K562 (cell line): ENCODE results near the gene CIB1. TPM values are rescaled to one million over a fixed set of nuclear protein-coding genes. Genes with fewer than 3 reads are reported as not detected.

Experiments
- ATAC-seq: fragments of 200-7000 bp; cut with Tn5 transposase; 3 replicates; pipeline ENCODE4 v1.9.1; 2020; ENCODE audit warnings: moderate library complexity
- BruUV-seq: library from RNA; stranded (reverse); fragments of 400-500 nt; replicated peaks from 2 replicates; lab custom pipeline; 2021; lab: Mats Ljungman, UMichigan
- CTCF ChIA-PET: fragments of 300-600 bp; formaldehyde crosslinking; extraction: SDS; loops from one replicate; lab custom pipeline; 2021; ENCODE audit warnings: low intra/inter-chr PET ratio; lab: Yijun Ruan, JAX
- POLR2A ChIA-PET: fragments of 300-600, 350-650 bp; sonication (Branson Sonifier 250); formaldehyde crosslinking; extraction: SDS; loops from one replicate; lab custom pipeline; 2021; ENCODE audit warnings: antibody characterized with exemption, inconsistent platforms; lab: Yijun Ruan, JAX
- DNase-seq, 4 experiments: peaks; one replicate each; pipeline versions ENCODE4 v3.0.0 to v3.0.0-alpha.2; 2011 to 2018; ENCODE audit warnings: low spot score in 3 of 4, mixed read lengths in 3 of 4; ENCODE audit errors: extremely low read depth in 1 of 4
- FAIRE-seq: peaks from 2 replicates; lab custom pipeline; 2011; peaks lifted over from hg19 to GRCh38; lab: Jason Lieb, UNC
- H2AFZ ChIP-seq: 2 replicates; pipeline ENCODE4 v1.6.0; 2011; ENCODE audit warnings: low read depth, low read length, control low read depth, inconsistent platforms
- H3K27ac ChIP-seq: fragments of 200-600 bp; 3 replicates; pipeline ENCODE4 v1.8.0; 2011; ENCODE audit warnings: low read depth, mild to moderate bottlenecking, control low read depth, inconsistent platforms, low read length, moderate library complexity, mixed read lengths; ENCODE audit errors: extremely low read depth
- H3K27me3 ChIP-seq, 2 experiments: fragments of 300-600 bp in 1 of 2; 2 replicates in 1 of 2; 3 replicates in 1 of 2; pipeline versions ENCODE4 v1.6.0 to v1.8.0; 2011; ENCODE audit warnings: inconsistent platforms in 2 of 2, low read length in 2 of 2, mild to moderate bottlenecking in 1 of 2, mixed read lengths in 1 of 2, moderate library complexity in 1 of 2; ENCODE audit not compliant: control insufficient read depth in 2 of 2, insufficient read depth in 2 of 2
- H3K36me3 ChIP-seq: fragments of 300-600 bp; 3 replicates; pipeline ENCODE4 v1.8.0; 2011; ENCODE audit warnings: mild to moderate bottlenecking, low read length, inconsistent platforms; ENCODE audit not compliant: control insufficient read depth, insufficient read depth
- H3K4me1 ChIP-seq, 2 experiments: fragments of 200-600 bp in 1 of 2; replicated peaks in 1 of 2; 2 replicates in 1 of 2; 3 replicates in 1 of 2; pipeline versions ENCODE4 v1.5.1 to v1.8.0; 2011; ENCODE audit warnings: inconsistent platforms in 2 of 2, low read length in 2 of 2, mild to moderate bottlenecking in 1 of 2, mixed read lengths in 1 of 2, moderate library complexity in 1 of 2; ENCODE audit not compliant: control insufficient read depth in 2 of 2, insufficient read depth in 2 of 2
- H3K4me2 ChIP-seq: 2 replicates; pipeline ENCODE4 v1.6.1; 2011; ENCODE audit warnings: low read length, control low read depth, inconsistent platforms, mixed read lengths; ENCODE audit not compliant: insufficient read depth
- H3K4me3 ChIP-seq: fragments of 200-600 bp; sonication (generic), shearing (Covaris generic); 2 replicates; pipeline ENCODE4 v1.5.1; 2016; ENCODE audit warnings: control low read depth, inconsistent platforms
- H3K79me2 ChIP-seq: fragments of 200-600 bp; 3 replicates; pipeline ENCODE4 v1.8.0; 2011; ENCODE audit warnings: low read length, inconsistent platforms; ENCODE audit not compliant: control insufficient read depth, insufficient read depth
- H3K9ac ChIP-seq, 2 experiments: 2 replicates each; pipeline versions ENCODE4 v1.6.0 to v1.6.1; 2011; ENCODE audit warnings: low read depth in 2 of 2, low read length in 2 of 2, control low read depth in 1 of 2, inconsistent platforms in 1 of 2, mild to moderate bottlenecking in 1 of 2, mixed read lengths in 1 of 2; ENCODE audit not compliant: insufficient read depth in 1 of 2
- H3K9me1 ChIP-seq: one replicate; pipeline ENCODE4 v1.6.0; 2011; ENCODE audit warnings: inconsistent platforms, mild to moderate bottlenecking, low read length, moderate library complexity; ENCODE audit not compliant: control insufficient read depth, insufficient read depth
- H3K9me3 ChIP-seq: replicated peaks from 2 replicates; pipeline ENCODE4 v1.5.1; 2011; ENCODE audit warnings: low read depth, low read length, inconsistent platforms; ENCODE audit not compliant: control insufficient read depth, insufficient read depth
- H4K20me1 ChIP-seq: replicated peaks from 2 replicates; pipeline ENCODE4 v1.6.1; 2011; ENCODE audit warnings: low read length, inconsistent platforms, mixed read lengths; ENCODE audit not compliant: control insufficient read depth, insufficient read depth
- E2F8 ChIP-seq: fragments of 450-650 bp; IDR thresholded peaks from 2 replicates; pipeline ENCODE4 v1.7.1; 2018; ENCODE audit warnings: mild to moderate bottlenecking, low read depth; ENCODE audit not compliant: partially characterized antibody
- HNRNPL ChIP-seq: fragments of 200-400 bp; formaldehyde crosslinking; IDR thresholded peaks from 2 replicates; pipeline ENCODE4 v1.6.1; 2017; ENCODE audit warnings: low read depth, mild to moderate bottlenecking, low read length
- NR2F6 ChIP-seq: fragments of 450-650 bp; formaldehyde crosslinking; IDR thresholded peaks from 2 replicates; pipeline ENCODE4 v1.4.0; 2020; ENCODE audit warnings: mild to moderate bottlenecking
- PBX2 ChIP-seq, 2 experiments: IDR thresholded peaks in 1 of 2; conservative IDR thresholded peaks in 1 of 2; 2 replicates each; pipeline ENCODE4 v1.6.1; 2016; ENCODE audit warnings: low read depth in 2 of 2, mild to moderate bottlenecking in 1 of 2, missing compliant biosample characterization in 1 of 2, missing genetic modification characterization in 1 of 2, moderate library complexity in 1 of 2
- PKNOX1 ChIP-seq: fragments of 450-650 bp; IDR thresholded peaks from 2 replicates; pipeline ENCODE4 v1.6.1; 2016
- TCF7 ChIP-seq: sonication (generic); IDR thresholded peaks from 2 replicates; pipeline ENCODE4 v1.6.1; 2016; ENCODE audit warnings: antibody characterized with exemption, borderline replicate concordance
- USF1 ChIP-seq: sonication (generic); formaldehyde crosslinking; IDR thresholded peaks from 2 replicates; pipeline ENCODE4 v1.9.0; 2022; ENCODE audit warnings: mild to moderate bottlenecking, missing genetic modification reagents
- WGBS: fragments of 100-300 bp; shearing (Covaris generic); methylation state at CpG from one replicate; pipeline ENCODE4 v1.1.6; 2016; ENCODE audit warnings: low coverage, mixed read lengths; ENCODE audit not compliant: insufficient coverage; ENCODE audit errors: missing lambda C conversion rate; 5-methylcytosine and 5-hydroxymethylcytosine counted together
- in situ Hi-C: fragments of 300-500 bp; cut with MboI; formaldehyde crosslinking; loops from 4 replicates; pipeline ENCODE4 v1.15.0; 2018; ENCODE audit warnings: inconsistent platforms, mixed read lengths
- intact Hi-C: fragments of 100-400 bp; cut with micrococcal nuclease; formaldehyde crosslinking; loops from 2 replicates; pipeline ENCODE4 v1.14.2; 2022
- polyA plus RNA-seq, 8 experiments: library from polyadenylated mRNA; depleted of rRNA in 4 of 8; stranded (reverse) in 5 of 8; unstranded in 3 of 8; fragments of >200 nt; fragmentation: Nextera tagmentation in 2 of 8; fragmentation: Illumina TruSeq in 1 of 8; extraction: Ambion mirVana in 2 of 8; extraction: Trizol in 1 of 8; gene quantifications; 2 replicates each; pipeline versions ENCODE4 v1.2.1 to v1.2.3, GENCODE V29; 2011 to 2014; ENCODE audit warnings: inconsistent platforms in 1 of 8, missing spikeins in 1 of 8
- total RNA-seq, 7 experiments: library from RNA; depleted of rRNA in 6 of 7; stranded (reverse); fragments of >200 nt in 6 of 7; fragmentation: Illumina TruSeq in 2 of 7; extraction: Trizol in 2 of 7; gene quantifications; 2 replicates each; pipeline versions ENCODE4 v1.2.1 to v1.2.3, GENCODE V29; 2011 to 2021; ENCODE audit warnings: low replicate concordance in 1 of 7
- TF ChIP-seq, protein P1 (sequence below): sonication (generic); formaldehyde crosslinking; IDR thresholded peaks from 2 replicates; pipeline ENCODE4 v1.8.0; 2022; ENCODE audit warnings: mild to moderate bottlenecking, missing genetic modification reagents

Gene CIB1
- total and polyA plus RNA-seq, 9 of the 15 experiments (the other 6 are each of a cell fraction or from before 2014, with no cell fraction given): 14.9 to 136 (median 64.5) TPM

DNA sequence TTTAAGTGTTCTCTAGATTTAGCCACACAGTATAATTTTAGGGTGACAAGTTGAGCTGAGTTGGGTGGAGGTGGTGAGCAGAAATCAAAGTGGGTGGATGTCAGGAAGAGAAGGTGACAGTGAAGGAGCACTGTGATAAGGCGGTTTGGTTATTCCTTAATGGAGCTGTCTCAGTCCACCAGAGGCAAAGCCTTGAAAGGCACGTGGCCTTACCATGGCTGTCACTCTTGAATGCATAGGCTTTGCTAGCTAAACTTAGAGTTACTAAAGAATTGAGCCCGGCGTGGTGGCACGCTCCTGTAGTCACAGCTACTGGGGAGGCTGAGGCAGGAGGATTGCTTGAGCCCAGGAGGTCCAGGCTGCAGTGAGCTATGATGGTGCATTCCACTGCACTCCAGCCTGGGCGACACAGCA is 15.1 kb upstream of the CIB1 start:
- peak overlapping the region in 1 of 2 experiments; percentile 68; a peak in 1 of 4 replicates for H3K9ac ChIP-seq
- in situ Hi-C loops: no loop called here
- WGBS: 51% methylated on average over 6 of the region's 6 CpGs
- peaks cover 10 to 18% of the 10 kb centered on the region in 2 experiments; a peak in 4 of 5 replicates for H3K4me1 ChIP-seq
- intact Hi-C loops: no loop called here
- peak overlapping the region; percentile 82 for H2AFZ ChIP-seq
- no peaks in the 10 kb centered on the region for H4K20me1 ChIP-seq
- H3K27ac ChIP-seq: no peak overlapping the region; the same call in 2 of the 3 replicates
- H3K4me2 ChIP-seq: peak overlapping the region; percentile 80; the same call in 1 of the 2 replicates
- POLR2A ChIA-PET: interaction anchor here (0.7 to 2.8 kb wide), 8 partner anchors 8 to 149 kb away, joined by 3 to 16 read pairs (median 4); partner anchors contain the start of genes CIB1, GDPGP1 and NGRN
- CTCF ChIA-PET: no interaction called here
- no peaks in the 10 kb centered on the region for H3K9me3 ChIP-seq
- H3K9me1 ChIP-seq: no peaks in the 10 kb centered on the region
- no peak overlapping the region for H3K4me3 ChIP-seq
- no TSS peak for BruUV-seq
- FAIRE-seq: no peak
- H3K27me3 ChIP-seq: no peaks in the 10 kb centered on the region
- H3K36me3 ChIP-seq: no peaks in the 10 kb centered on the region
- ATAC-seq: peak; percentile 17
- peak in 1 of 4 experiments; percentile 55 for DNase-seq
- no peaks in the 10 kb centered on the region for H3K79me2 ChIP-seq
- TF ChIP-seq PBX2 (CRISPR knock-in tag; IDR thresholded peaks at IDR 0.05; ENCODE audit: low read depth): no peak
- 0 out of 2 replicates have a peak, but pooled peaks have one; percentile 18 for TF ChIP-seq PBX2 (tag; conservative IDR thresholded peaks at IDR 0.05; ENCODE audit: low read depth)
- TF ChIP-seq E2F8: no peak
- TF ChIP-seq PKNOX1: peak; percentile 80
- TF ChIP-seq TCF7: no peak
- TF ChIP-seq NR2F6 (CRISPR knock-in tag): no peak
- TF ChIP-seq HNRNPL: no peak
- TF ChIP-seq, protein P1, sequence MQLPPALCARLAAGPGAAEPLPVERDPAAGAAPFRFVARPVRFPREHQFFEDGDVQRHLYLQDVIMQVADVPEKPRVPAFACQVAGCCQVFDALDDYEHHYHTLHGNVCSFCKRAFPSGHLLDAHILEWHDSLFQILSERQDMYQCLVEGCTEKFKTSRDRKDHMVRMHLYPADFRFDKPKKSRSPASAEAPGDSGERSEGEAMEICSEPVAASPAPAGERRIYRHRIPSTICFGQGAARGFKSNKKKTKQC: 0 out of 2 replicates have a peak, but pooled peaks have one; percentile 0
- TF ChIP-seq USF1 (CRISPR knock-in tag): peak; percentile 61; the same call in 1 of the 2 replicates
